Mesenchymal stem cell (in vitro differentiated cells and primary cell): ENCODE results near the gene PDZRN4.

Experiments used
- DNase-seq: peaks from one replicate; pipeline ENCODE4 v3.0.0-alpha.2; 2013
- H2AFZ ChIP-seq: one replicate; pipeline ENCODE4 v1.6.1; 2013; ENCODE audit warnings: low read depth, mild to moderate bottlenecking, control low read depth, inconsistent platforms, low read length, moderate library complexity
- H2AK5ac ChIP-seq: 2 replicates; pipeline ENCODE4 v1.6.1; 2013; ENCODE audit warnings: low read length, moderate library complexity, mild to moderate bottlenecking, inconsistent platforms; ENCODE audit not compliant: severe bottlenecking
- H2BK120ac ChIP-seq: one replicate; pipeline ENCODE4 v1.6.1; 2013; ENCODE audit warnings: low read depth, mild to moderate bottlenecking, inconsistent platforms, low read length, moderate library complexity
- H2BK12ac ChIP-seq, 2 experiments: one replicate each; pipeline ENCODE4 v1.6.1; 2013; ENCODE audit warnings: inconsistent platforms in 2 of 2, low read length in 2 of 2, mild to moderate bottlenecking in 2 of 2, moderate library complexity in 2 of 2, control low read depth in 1 of 2
- H2BK15ac ChIP-seq: one replicate; pipeline ENCODE4 v1.6.1; 2013; ENCODE audit warnings: mild to moderate bottlenecking, low read depth, inconsistent platforms; ENCODE audit not compliant: poor library complexity, severe bottlenecking
- H2BK5ac ChIP-seq: 2 replicates; pipeline ENCODE4 v1.6.1; 2013; ENCODE audit warnings: low read depth, mild to moderate bottlenecking, low read length, control low read depth, inconsistent platforms; ENCODE audit not compliant: poor library complexity, severe bottlenecking
- H3K14ac ChIP-seq, 2 experiments: one replicate each; pipeline ENCODE4 v1.6.1; 2013; ENCODE audit warnings: inconsistent platforms in 2 of 2, low read length in 2 of 2, control low read depth in 1 of 2, mild to moderate bottlenecking in 1 of 2, moderate library complexity in 1 of 2
- H3K18ac ChIP-seq, 2 experiments: one replicate each; pipeline ENCODE4 v1.6.1; 2013; ENCODE audit warnings: inconsistent platforms in 2 of 2, low read length in 2 of 2, control low read depth in 1 of 2, low read depth in 1 of 2, mild to moderate bottlenecking in 1 of 2
- H3K23ac ChIP-seq, 2 experiments: one replicate each; pipeline ENCODE4 v1.6.1; 2013; ENCODE audit warnings: inconsistent platforms in 2 of 2, low read length in 2 of 2, mild to moderate bottlenecking in 2 of 2, moderate library complexity in 2 of 2, control low read depth in 1 of 2
- H3K27ac ChIP-seq: 2 replicates; pipeline ENCODE4 v1.5.1; 2013; ENCODE audit warnings: mild to moderate bottlenecking, moderate library complexity, low read length, control low read depth, inconsistent platforms; ENCODE audit not compliant: poor library complexity, severe bottlenecking
- H3K27me3 ChIP-seq, 2 experiments: 2 replicates each; pipeline versions ENCODE4 v1.6.1 to v1.7.0; 2013; ENCODE audit warnings: low read length in 2 of 2, mild to moderate bottlenecking in 2 of 2, moderate library complexity in 2 of 2, control low read depth in 1 of 2, inconsistent platforms in 1 of 2; ENCODE audit not compliant: control insufficient read depth in 1 of 2, insufficient read depth in 1 of 2
- H3K36me3 ChIP-seq, 2 experiments: 2 replicates each; pipeline versions ENCODE4 v1.6.1 to v1.7.0; 2013; ENCODE audit warnings: low read length in 2 of 2, control low read depth in 1 of 2, inconsistent platforms in 1 of 2, low read depth in 1 of 2, mild to moderate bottlenecking in 1 of 2; ENCODE audit not compliant: insufficient read depth in 2 of 2, control insufficient read depth in 1 of 2
- H3K4ac ChIP-seq, 2 experiments: one replicate each; pipeline ENCODE4 v1.6.1; 2013; ENCODE audit warnings: inconsistent platforms in 2 of 2, low read length in 2 of 2, mild to moderate bottlenecking in 2 of 2, moderate library complexity in 2 of 2, control low read depth in 1 of 2, low read depth in 1 of 2
- H3K4me1 ChIP-seq: 2 replicates; pipeline ENCODE4 v1.6.1; 2013; ENCODE audit warnings: low read depth, low read length, control low read depth; ENCODE audit not compliant: control insufficient read depth, insufficient read depth
- H3K4me2 ChIP-seq: 2 replicates; pipeline ENCODE4 v1.6.1; 2013; ENCODE audit warnings: low read length, mild to moderate bottlenecking, inconsistent platforms; ENCODE audit not compliant: poor library complexity, severe bottlenecking
- H3K4me3 ChIP-seq, 2 experiments: 2 replicates each; pipeline versions ENCODE4 v1.5.1 to v1.7.0; 2013; ENCODE audit warnings: low read length in 2 of 2, mild to moderate bottlenecking in 2 of 2, control low read depth in 1 of 2, low read depth in 1 of 2; ENCODE audit not compliant: insufficient read depth in 1 of 2
- H3K79me1 ChIP-seq: replicated peaks from 2 replicates; pipeline ENCODE4 v1.6.1; 2013; ENCODE audit warnings: mild to moderate bottlenecking, control low read depth, low read length, inconsistent platforms; ENCODE audit not compliant: poor library complexity, severe bottlenecking
- H3K9ac ChIP-seq: 2 replicates; pipeline ENCODE4 v1.7.0; 2013; ENCODE audit warnings: mild to moderate bottlenecking, low read length, moderate library complexity
- H3K9me3 ChIP-seq: 2 replicates; pipeline ENCODE4 v1.7.0; 2013; ENCODE audit warnings: mild to moderate bottlenecking, low read length; ENCODE audit not compliant: control insufficient read depth
- H4K8ac ChIP-seq: one replicate; pipeline ENCODE4 v1.6.1; 2013; ENCODE audit warnings: inconsistent platforms, mild to moderate bottlenecking, low read length, moderate library complexity
- H4K91ac ChIP-seq: one replicate; pipeline ENCODE4 v1.6.1; 2013; ENCODE audit warnings: mild to moderate bottlenecking, low read length, inconsistent platforms
- WGBS: methylation state at CpG from one replicate; pipeline ENCODE4 v1.1.7; 2013; ENCODE audit warnings: mixed read lengths; 5-methylcytosine and 5-hydroxymethylcytosine counted together

Gene PDZRN4

DNA sequence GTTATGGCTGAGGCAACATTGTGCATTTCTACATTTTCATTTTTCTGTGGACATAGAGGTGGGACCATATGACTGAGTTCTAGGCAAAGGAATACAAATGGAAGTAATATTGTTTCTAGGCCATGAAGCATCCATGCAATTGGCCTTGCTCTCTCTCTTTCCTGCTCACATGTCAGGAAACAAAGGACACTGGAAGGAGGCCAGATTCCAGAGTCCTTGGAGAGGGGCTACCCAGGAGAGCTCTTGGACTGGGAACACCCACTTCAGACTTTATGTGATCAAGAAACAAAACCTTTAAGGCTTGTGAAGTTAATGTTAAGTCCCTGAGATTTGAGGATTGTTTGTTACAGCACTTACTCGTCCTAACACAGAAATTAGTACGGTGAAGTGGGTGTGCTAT lies 32.8 kb downstream of the PDZRN4 start:
- Histone ChIP-seq H3K4me2 (no peak overlapping the region), H3K9ac (no peak overlapping the region), H3K9me3 (no peaks in the 10 kb centered on the region), H3K23ac (no peak overlapping the region), H2BK120ac (no peak overlapping the region), H3K4me1 (no peaks in the 10 kb centered on the region), H2AK5ac (no peak overlapping the region), H2AFZ (no peak overlapping the region), H3K4me3 (no peak overlapping the region), H2BK15ac (no peak overlapping the region), H2BK5ac (no peak overlapping the region), H4K8ac (no peak overlapping the region), H3K27me3 (no peaks in the 10 kb centered on the region), H2BK12ac (no peak overlapping the region), H3K36me3 (no peaks in the 10 kb centered on the region), H3K18ac (no peak overlapping the region), H3K27ac (no peak overlapping the region), H3K14ac (no peak overlapping the region), H4K91ac (no peak overlapping the region), H3K79me1 (no peaks in the 10 kb centered on the region), H3K4ac (no peak overlapping the region)
- 100% methylated on average over 2 of the region's 2 CpGs for WGBS
- no peak for DNase-seq

DNA sequence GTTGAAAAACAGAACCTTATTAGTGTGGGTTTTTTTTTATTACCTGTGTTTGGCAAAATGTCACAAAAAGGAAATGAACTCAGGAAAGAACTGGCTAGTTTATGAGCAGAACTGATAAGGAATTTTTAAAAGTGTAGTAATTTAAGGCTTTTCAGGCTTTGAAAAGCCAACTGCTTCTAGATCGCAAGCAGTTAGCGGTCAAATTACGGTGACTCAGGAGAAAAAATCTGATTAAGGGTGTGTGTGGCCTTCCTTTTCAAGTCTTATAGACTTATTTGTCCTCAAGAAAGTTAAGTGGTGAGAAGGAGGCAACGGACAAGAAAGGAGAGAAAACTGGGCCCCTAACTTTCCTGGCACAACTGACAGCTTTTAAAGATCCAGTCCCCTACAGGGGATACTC lies 33.4 kb downstream of the PDZRN4 start:
- H2AFZ ChIP-seq, result no peak overlapping the region
- no peaks in the 10 kb centered on the region for H3K9me3 ChIP-seq
- 68% methylated on average over 4 of the region's 4 CpGs for WGBS
- H3K23ac ChIP-seq, result no peak overlapping the region
- no peak overlapping the region for H3K18ac ChIP-seq
- H4K8ac ChIP-seq, result no peak overlapping the region
- no peak overlapping the region for H3K4me3 ChIP-seq
- no peaks in the 10 kb centered on the region for H3K79me1 ChIP-seq
- no peak overlapping the region for H2BK5ac ChIP-seq
- no peak overlapping the region for H3K14ac ChIP-seq
- no peak overlapping the region for H2BK15ac ChIP-seq
- no peak overlapping the region for H3K4ac ChIP-seq
- H3K36me3 ChIP-seq, result no peaks in the 10 kb centered on the region
- no peak overlapping the region for H3K4me2 ChIP-seq
- no peaks in the 10 kb centered on the region for H3K27me3 ChIP-seq
- no peak overlapping the region for H2BK12ac ChIP-seq
- no peak overlapping the region for H2AK5ac ChIP-seq
- H3K9ac ChIP-seq, result no peak overlapping the region
- H3K27ac ChIP-seq, result no peak overlapping the region
- H3K4me1 ChIP-seq, result no peaks in the 10 kb centered on the region
- no peak for DNase-seq
- H2BK120ac ChIP-seq, result no peak overlapping the region
- no peak overlapping the region for H4K91ac ChIP-seq

GRCh38 chr12:41223600-41223999 lies 35.5 kb downstream of the PDZRN4 start:
- Histone ChIP-seq H2AFZ (no peak overlapping the region), H2BK5ac (no peak overlapping the region), H3K9ac (no peak overlapping the region), H3K4me1 (no peaks in the 10 kb centered on the region), H2BK12ac (no peak overlapping the region), H2AK5ac (no peak overlapping the region), H3K9me3 (no peaks in the 10 kb centered on the region), H3K79me1 (no peaks in the 10 kb centered on the region), H4K8ac (no peak overlapping the region), H3K27me3 (no peaks in the 10 kb centered on the region), H3K36me3 (no peaks in the 10 kb centered on the region), H3K4me3 (no peak overlapping the region), H3K23ac (no peak overlapping the region), H2BK120ac (no peak overlapping the region), H3K27ac (no peak overlapping the region), H3K4me2 (no peak overlapping the region), H3K4ac (no peak overlapping the region), H4K91ac (no peak overlapping the region), H3K18ac (no peak overlapping the region), H2BK15ac (no peak overlapping the region), H3K14ac (no peak overlapping the region)
- WGBS, result 82% methylated on average over 3 of the region's 3 CpGs
- DNase-seq, result no peak

DNA sequence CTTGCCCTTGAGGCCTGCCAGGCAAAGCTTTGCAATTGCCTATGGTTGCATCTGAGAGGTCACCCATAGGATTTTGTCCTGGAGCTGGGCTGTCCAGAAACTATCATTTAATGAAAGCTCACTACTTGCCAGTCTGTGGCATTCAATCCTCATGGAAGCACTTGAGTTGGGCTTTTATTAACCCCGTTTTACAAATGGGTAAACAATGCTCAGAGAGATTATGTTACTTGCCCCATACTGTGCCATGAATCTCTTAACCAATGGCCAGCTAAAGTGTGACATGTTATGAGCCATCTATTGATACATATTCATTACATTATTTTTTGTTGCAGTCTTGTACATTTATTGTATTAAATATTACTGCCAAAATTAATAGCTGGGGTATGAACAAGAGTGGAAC lies 35.9 kb downstream of the PDZRN4 start:
- Histone ChIP-seq H2AFZ (no peak overlapping the region), H3K27me3 (no peaks in the 10 kb centered on the region), H3K23ac (no peak overlapping the region), H2BK120ac (no peak overlapping the region), H2BK15ac (no peak overlapping the region), H3K27ac (no peak overlapping the region), H3K14ac (no peak overlapping the region), H3K79me1 (no peaks in the 10 kb centered on the region), H4K91ac (no peak overlapping the region), H3K18ac (no peak overlapping the region), H3K4me1 (no peaks in the 10 kb centered on the region), H3K4me2 (no peak overlapping the region), H4K8ac (no peak overlapping the region), H2AK5ac (no peak overlapping the region), H3K9ac (no peak overlapping the region), H3K9me3 (no peaks in the 10 kb centered on the region), H2BK12ac (no peak overlapping the region), H3K4me3 (no peak overlapping the region), H3K36me3 (no peaks in the 10 kb centered on the region), H3K4ac (no peak overlapping the region), H2BK5ac (no peak overlapping the region)
- no peak for DNase-seq
- WGBS, result 18% methylated on average over 1 of the region's 1 CpG
